ENCODE data around the gene TEN1.

DNA sequence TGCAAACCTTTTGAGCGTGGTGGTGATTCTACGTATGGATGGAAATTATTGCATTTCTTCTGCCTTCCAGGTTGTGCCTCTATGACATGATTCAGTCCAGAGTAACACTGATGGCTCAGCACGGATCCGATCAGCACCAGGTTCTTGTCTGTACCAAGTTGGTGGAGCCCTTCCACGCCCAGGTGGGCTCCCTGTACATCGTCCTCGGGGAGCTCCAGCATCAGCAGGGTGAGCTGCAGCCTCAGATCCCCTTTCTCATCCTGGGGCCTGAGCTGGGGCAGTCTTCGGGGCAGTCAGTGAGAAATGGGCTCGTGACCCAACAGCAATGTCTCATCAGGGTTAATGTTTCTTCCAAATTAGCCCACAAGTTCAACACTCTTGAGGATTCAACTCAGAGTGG lies 12.4 kb downstream of the TEN1 start:
- TF ChIP-seq, protein P1, sequence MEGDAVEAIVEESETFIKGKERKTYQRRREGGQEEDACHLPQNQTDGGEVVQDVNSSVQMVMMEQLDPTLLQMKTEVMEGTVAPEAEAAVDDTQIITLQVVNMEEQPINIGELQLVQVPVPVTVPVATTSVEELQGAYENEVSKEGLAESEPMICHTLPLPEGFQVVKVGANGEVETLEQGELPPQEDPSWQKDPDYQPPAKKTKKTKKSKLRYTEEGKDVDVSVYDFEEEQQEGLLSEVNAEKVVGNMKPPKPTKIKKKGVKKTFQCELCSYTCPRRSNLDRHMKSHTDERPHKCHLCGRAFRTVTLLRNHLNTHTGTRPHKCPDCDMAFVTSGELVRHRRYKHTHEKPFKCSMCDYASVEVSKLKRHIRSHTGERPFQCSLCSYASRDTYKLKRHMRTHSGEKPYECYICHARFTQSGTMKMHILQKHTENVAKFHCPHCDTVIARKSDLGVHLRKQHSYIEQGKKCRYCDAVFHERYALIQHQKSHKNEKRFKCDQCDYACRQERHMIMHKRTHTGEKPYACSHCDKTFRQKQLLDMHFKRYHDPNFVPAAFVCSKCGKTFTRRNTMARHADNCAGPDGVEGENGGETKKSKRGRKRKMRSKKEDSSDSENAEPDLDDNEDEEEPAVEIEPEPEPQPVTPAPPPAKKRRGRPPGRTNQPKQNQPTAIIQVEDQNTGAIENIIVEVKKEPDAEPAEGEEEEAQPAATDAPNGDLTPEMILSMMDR (tag by site-specific recombination; IDR thresholded peaks at IDR 0.05) = no peak
- TF ChIP-seq ZNF701 (tag by site-specific recombination; IDR thresholded peaks at IDR 0.05) (no peak), ZNF274 (IDR thresholded peaks at IDR 0.05; ENCODE audit: low read length) (no peak), ZNF274 (tag by site-specific recombination; IDR thresholded peaks at IDR 0.05; ENCODE audit: borderline replicate concordance) (no peak), ZNF239 (tag by site-specific recombination; IDR thresholded peaks at IDR 0.05) (no peak)
